Osteocyte (in vitro differentiated cells): ENCODE data around the gene MBP. TPM values are rescaled to one million over a fixed set of nuclear protein-coding genes. Genes with fewer than 3 reads are reported as not detected.

Experiments
- DNase-seq: peaks from one replicate; pipeline ENCODE4 v3.0.0; 2021; ENCODE audit warnings: mixed read lengths; ENCODE audit not compliant: unreplicated experiment; ENCODE audit errors: extremely low spot score
- H3K27ac Mint-ChIP-seq: one replicate; pipeline ENCODE4 v1.8.0; 2021; ENCODE audit warnings: mild to moderate bottlenecking, mixed read lengths; ENCODE audit not compliant: unreplicated experiment
- H3K27me3 Mint-ChIP-seq: one replicate; pipeline ENCODE4 v1.8.0; 2021; ENCODE audit warnings: mixed read lengths; ENCODE audit not compliant: unreplicated experiment
- H3K36me3 Mint-ChIP-seq: one replicate; pipeline ENCODE4 v1.8.0; 2021; ENCODE audit warnings: mixed read lengths; ENCODE audit not compliant: unreplicated experiment
- H3K4me1 Mint-ChIP-seq: one replicate; pipeline ENCODE4 v1.8.0; 2021; ENCODE audit warnings: mixed read lengths; ENCODE audit not compliant: unreplicated experiment
- H3K4me3 Mint-ChIP-seq: one replicate; pipeline ENCODE4 v1.8.0; 2021; ENCODE audit warnings: mild to moderate bottlenecking, moderate library complexity, mixed read lengths; ENCODE audit not compliant: unreplicated experiment
- H3K9me3 Mint-ChIP-seq: one replicate; pipeline ENCODE4 v1.8.0; 2021; ENCODE audit warnings: mixed read lengths; ENCODE audit not compliant: unreplicated experiment
- CTCF ChIP-seq: fragments of 200-600 bp; sonication (generic); IDR thresholded peaks from 2 replicates; pipeline ENCODE4 v1.5.0; 2021; ENCODE audit warnings: antibody characterized with exemption, mild to moderate bottlenecking, moderate library complexity
- long read RNA-seq: library from polyadenylated mRNA; unstranded; transcript quantifications from one replicate; pipeline ENCODE4 v2.0.0, GENCODE V29; 2021
- total RNA-seq: library from RNA; stranded (reverse); gene quantifications from 2 replicates; pipeline ENCODE4 v1.2.1, GENCODE V29; 2021

Gene MBP
- 13.8 and 18.6 TPM in 2 replicates for total RNA-seq
- long read RNA-seq, transcript MBP-224 (3 exons, 578 nt): major isoform, 5 of 9 reads
- long read RNA-seq, partial matches to known transcripts: 0 of 9 reads
- long read RNA-seq, other reads (novel, unspliced or antisense): 4 of 9 reads

- TF ChIP-seq CTCF: no peak
- Mint-ChIP-seq H3K4me1 (peaks cover 49% of the 10 kb centered on the region), H3K27ac (peak within 1 kb of the TSS; percentile 75), H3K36me3 (no peaks in the 10 kb centered on the region), H3K4me3 (peak within 1 kb of the TSS; percentile 82), H3K27me3 (no peaks in the 10 kb centered on the region), H3K9me3 (no peaks in the 10 kb centered on the region)
- peak; percentile 85 for DNase-seq
Measured at GRCh38 chr18:77132369-77133050, at the start of gene MBP. Gene MBP, minus strand, starts transcription at chr18:77132783. Its CDS starts 27,522 bp downstream, at chr18:77105261.

- Mint-ChIP-seq H3K4me1 (peaks cover 2% of the 10 kb centered on the region), H3K36me3 (no peaks in the 10 kb centered on the region), H3K4me3 (no peak overlapping the region), H3K9me3 (no peaks in the 10 kb centered on the region), H3K27me3 (peaks cover 8% of the 10 kb centered on the region), H3K27ac (no peak overlapping the region)
- no peak for TF ChIP-seq CTCF
- DNase-seq: no peak
Measured at GRCh38 chr18:77181950-77182707, 49.5 kb upstream of the MBP start.

GRCh38 chr18:77178559-77178958, 46.0 kb upstream of the MBP start:
- Mint-ChIP-seq H3K9me3 (no peaks in the 10 kb centered on the region), H3K4me1 (no peaks in the 10 kb centered on the region), H3K27ac (no peak overlapping the region), H3K27me3 (peaks cover 7% of the 10 kb centered on the region), H3K4me3 (no peak overlapping the region), H3K36me3 (no peaks in the 10 kb centered on the region)
- no peak for DNase-seq
- no peak for TF ChIP-seq CTCF

GRCh38 chr18:77177009-77177408, 44.4 kb upstream of the MBP start:
- DNase-seq: no peak
- no peak for TF ChIP-seq CTCF
- H3K4me3 Mint-ChIP-seq: no peak overlapping the region
- peaks cover 6% of the 10 kb centered on the region for H3K27me3 Mint-ChIP-seq
- H3K9me3 Mint-ChIP-seq: no peaks in the 10 kb centered on the region
- no peak overlapping the region for H3K27ac Mint-ChIP-seq
- H3K36me3 Mint-ChIP-seq: no peaks in the 10 kb centered on the region
- H3K4me1 Mint-ChIP-seq: no peaks in the 10 kb centered on the region
